H9 (cell line): ENCODE data around the gene INTS7. TPM values are rescaled to one million over a fixed set of nuclear protein-coding genes. Genes with fewer than 3 reads are reported as not detected.

ENCODE experiments used
- DNase-seq: peaks from one replicate; pipeline ENCODE4 v3.0.0-alpha.2; 2017
- H2AFZ ChIP-seq: one replicate; pipeline ENCODE4 v1.6.1; 2013; ENCODE audit warnings: mild to moderate bottlenecking, low read length, control low read depth, moderate library complexity
- H2AK5ac ChIP-seq: 2 replicates; pipeline ENCODE4 v1.6.1; 2013; ENCODE audit warnings: low read length, control low read depth, mixed read lengths; ENCODE audit not compliant: insufficient read length
- H2BK120ac ChIP-seq: one replicate; pipeline ENCODE4 v1.6.1; 2013; ENCODE audit warnings: low read depth, mild to moderate bottlenecking, low read length, control low read depth, inconsistent platforms; ENCODE audit not compliant: poor library complexity, severe bottlenecking
- H2BK12ac ChIP-seq: 2 replicates; pipeline ENCODE4 v1.6.1; 2013; ENCODE audit warnings: low read length, control low read depth, mixed read lengths, low read depth; ENCODE audit not compliant: insufficient read length
- H2BK15ac ChIP-seq: 2 replicates; pipeline ENCODE4 v1.6.1; 2013; ENCODE audit warnings: low read depth, low read length, control low read depth
- H2BK20ac ChIP-seq: one replicate; pipeline ENCODE4 v1.6.1; 2013; ENCODE audit warnings: low read depth, mild to moderate bottlenecking, low read length, control low read depth, inconsistent platforms; ENCODE audit not compliant: poor library complexity, severe bottlenecking
- H2BK5ac ChIP-seq: 2 replicates; pipeline ENCODE4 v1.6.1; 2013; ENCODE audit warnings: low read length, control low read depth, mixed read lengths; ENCODE audit not compliant: insufficient read length
- H3K14ac ChIP-seq: 2 replicates; pipeline ENCODE4 v1.6.1; 2013; ENCODE audit warnings: low read length, control low read depth; ENCODE audit not compliant: insufficient read depth
- H3K18ac ChIP-seq: 2 replicates; pipeline ENCODE4 v1.6.1; 2013; ENCODE audit warnings: low read depth, mild to moderate bottlenecking, mixed read lengths, low read length, control low read depth; ENCODE audit not compliant: insufficient read length
- H3K23ac ChIP-seq: 2 replicates; pipeline ENCODE4 v1.6.1; 2013; ENCODE audit warnings: low read length, control low read depth, mixed read lengths, low read depth; ENCODE audit not compliant: insufficient read length
- H3K23me2 ChIP-seq: 2 replicates; pipeline ENCODE4 v1.6.1; 2013; ENCODE audit warnings: low read depth, mild to moderate bottlenecking, mixed read lengths, low read length, control low read depth; ENCODE audit not compliant: insufficient read length, poor library complexity, severe bottlenecking
- H3K27ac ChIP-seq: 2 replicates; pipeline ENCODE4 v1.5.1; 2013; ENCODE audit warnings: low read length, control low read depth, mixed read lengths, low read depth; ENCODE audit not compliant: insufficient read length
- H3K27me3 ChIP-seq: 2 replicates; pipeline ENCODE4 v1.6.1; 2013; ENCODE audit warnings: low read length, control low read depth, inconsistent platforms; ENCODE audit not compliant: insufficient read depth
- H3K4ac ChIP-seq: 2 replicates; pipeline ENCODE4 v1.6.1; 2013; ENCODE audit warnings: low read depth, mild to moderate bottlenecking, control low read depth, inconsistent platforms, low read length, moderate library complexity
- H3K4me1 ChIP-seq: 2 replicates; pipeline ENCODE4 v1.6.1; 2013; ENCODE audit warnings: low read length, control low read depth, inconsistent platforms; ENCODE audit not compliant: insufficient read depth
- H3K4me2 ChIP-seq: 2 replicates; pipeline ENCODE4 v1.6.1; 2013; ENCODE audit warnings: low read length, control low read depth, mixed read lengths; ENCODE audit not compliant: insufficient read length, insufficient read depth
- H3K56ac ChIP-seq: 2 replicates; pipeline ENCODE4 v1.6.1; 2013; ENCODE audit warnings: low read depth, mild to moderate bottlenecking, mixed read lengths, low read length, control low read depth; ENCODE audit not compliant: insufficient read length
- H3K79me1 ChIP-seq: 2 replicates; pipeline ENCODE4 v1.6.1; 2013; ENCODE audit warnings: low read depth, mild to moderate bottlenecking, moderate library complexity, low read length, control low read depth, inconsistent platforms; ENCODE audit not compliant: insufficient read depth, poor library complexity, severe bottlenecking
- H3K79me2 ChIP-seq: 2 replicates; pipeline ENCODE4 v1.6.1; 2013; ENCODE audit warnings: low read length, control low read depth, inconsistent platforms; ENCODE audit not compliant: insufficient read depth
- H3K9ac ChIP-seq: 2 replicates; pipeline ENCODE4 v1.6.1; 2013; ENCODE audit warnings: low read length, control low read depth, mixed read lengths; ENCODE audit not compliant: insufficient read length; ENCODE audit errors: extremely low read depth
- H3K9me3 ChIP-seq: one replicate; pipeline ENCODE4 v1.6.1; 2013; ENCODE audit warnings: low read depth, low read length, inconsistent platforms; ENCODE audit not compliant: control insufficient read depth
- H3T11ph ChIP-seq: one replicate; pipeline ENCODE4 v1.6.1; 2013; ENCODE audit warnings: mild to moderate bottlenecking, low read length, control low read depth, inconsistent platforms
- H4K20me1 ChIP-seq: one replicate; pipeline ENCODE4 v1.6.1; 2013; ENCODE audit not compliant: control insufficient read depth, insufficient read length, insufficient read depth
- H4K5ac ChIP-seq: 2 replicates; pipeline ENCODE4 v1.6.1; 2013; ENCODE audit warnings: low read depth, mild to moderate bottlenecking, mixed read lengths, low read length, control low read depth; ENCODE audit not compliant: insufficient read length
- H4K8ac ChIP-seq: replicated peaks from 2 replicates; pipeline ENCODE4 v1.6.1; 2013; ENCODE audit warnings: low read length, control low read depth, mixed read lengths, low read depth; ENCODE audit not compliant: insufficient read length
- H4K91ac ChIP-seq: 2 replicates; pipeline ENCODE4 v1.6.1; 2013; ENCODE audit warnings: low read depth, mild to moderate bottlenecking, moderate library complexity, mixed read lengths, low read length, control low read depth; ENCODE audit not compliant: insufficient read length
- H3K27ac Mint-ChIP-seq, 3 experiments: 2 replicates in 2 of 3; 3 replicates in 1 of 3; pipeline ENCODE4 v1.8.0; 2020 to 2021; ENCODE audit warnings: mixed read lengths in 3 of 3, mild to moderate bottlenecking in 1 of 3, moderate library complexity in 1 of 3
- H3K27me3 Mint-ChIP-seq: 2 replicates; pipeline ENCODE4 v1.8.0; 2021; ENCODE audit warnings: low read depth, mild to moderate bottlenecking, moderate library complexity, mixed read lengths
- H3K36me3 Mint-ChIP-seq, 3 experiments: 2 replicates in 2 of 3; 3 replicates in 1 of 3; pipeline ENCODE4 v1.8.0; 2020 to 2021; ENCODE audit warnings: low read depth in 3 of 3, mixed read lengths in 3 of 3; ENCODE audit not compliant: insufficient read depth in 1 of 3
- H3K4me1 Mint-ChIP-seq, 2 experiments: 2 replicates each; pipeline ENCODE4 v1.8.0; 2020; ENCODE audit warnings: mixed read lengths in 2 of 2
- H3K4me3 Mint-ChIP-seq, 2 experiments: 2 replicates in 1 of 2; 3 replicates in 1 of 2; pipeline ENCODE4 v1.8.0; 2020 to 2021; ENCODE audit warnings: mild to moderate bottlenecking in 2 of 2, mixed read lengths in 2 of 2, moderate library complexity in 1 of 2
- H3K9me3 Mint-ChIP-seq, 2 experiments: 2 replicates in 1 of 2; 3 replicates in 1 of 2; pipeline ENCODE4 v1.8.0; 2020; ENCODE audit warnings: mild to moderate bottlenecking in 2 of 2, mixed read lengths in 2 of 2, moderate library complexity in 1 of 2
- WGBS: extraction: QIAGEN DNeasy Blood & Tissue Kit; methylation state at CpG from one replicate; pipeline ENCODE4 v1.1.7; 2013; ENCODE audit warnings: missing lambda C conversion rate, low lambda C conversion rate, mixed read lengths; ENCODE audit not compliant: insufficient read length; ENCODE audit errors: extremely low coverage; 5-methylcytosine and 5-hydroxymethylcytosine counted together
- total RNA-seq: library from RNA; stranded (reverse); gene quantifications from 2 replicates; pipeline ENCODE4 v1.2.1, GENCODE V29; 2021
- TF ChIP-seq, protein P1 (sequence below): fragments of 200-600 bp; sonication (generic); conservative IDR thresholded peaks from 3 replicates; pipeline ENCODE4 v1.8.0; 2021; ENCODE audit warnings: antibody characterized with exemption, mild to moderate bottlenecking

The INTS7 gene
- total RNA-seq, 1 experiment from 2014 or later = 32.3 TPM

- Histone ChIP-seq H3K4ac (no peak overlapping the region), H3K23ac (no peak overlapping the region), H2BK120ac (no peak overlapping the region), H3K4me1 (no peaks in the 10 kb centered on the region), H3K18ac (no peak overlapping the region), H2BK20ac (no peak overlapping the region), H2BK5ac (no peak overlapping the region), H2BK12ac (no peak overlapping the region), H3K56ac (no peak overlapping the region), H2AFZ (no peak overlapping the region), H3K27me3 (no peaks in the 10 kb centered on the region), H4K5ac (no peak overlapping the region), H3K27ac (no peak overlapping the region), H3T11ph (no peak overlapping the region), H2AK5ac (no peak overlapping the region), H3K14ac (no peak overlapping the region), H4K91ac (no peak overlapping the region), H2BK15ac (no peak overlapping the region), H3K9me3 (no peaks in the 10 kb centered on the region), H3K79me1 (no peaks in the 10 kb centered on the region), H4K8ac (no peak overlapping the region), H4K20me1 (no peaks in the 10 kb centered on the region), H3K23me2 (no peaks in the 10 kb centered on the region), H3K9ac (no peak overlapping the region), H3K4me2 (no peak overlapping the region), H3K79me2 (no peaks in the 10 kb centered on the region)
- Mint-ChIP-seq H3K4me1 (no peaks in the 10 kb centered on the region), H3K36me3 (peaks cover 31 to 70% (median 59%) of the 10 kb centered on the region in 3 experiments; a peak in 6 of 7 replicates), H3K4me3 (no peak overlapping the region), H3K27ac (no peak overlapping the region), H3K9me3 (no peaks in the 10 kb centered on the region), H3K27me3 (no peaks in the 10 kb centered on the region)
- DNase-seq = no peak
- no CpG with 5 or more reads among the region's 3 CpGs for WGBS
- TF ChIP-seq, protein P1, sequence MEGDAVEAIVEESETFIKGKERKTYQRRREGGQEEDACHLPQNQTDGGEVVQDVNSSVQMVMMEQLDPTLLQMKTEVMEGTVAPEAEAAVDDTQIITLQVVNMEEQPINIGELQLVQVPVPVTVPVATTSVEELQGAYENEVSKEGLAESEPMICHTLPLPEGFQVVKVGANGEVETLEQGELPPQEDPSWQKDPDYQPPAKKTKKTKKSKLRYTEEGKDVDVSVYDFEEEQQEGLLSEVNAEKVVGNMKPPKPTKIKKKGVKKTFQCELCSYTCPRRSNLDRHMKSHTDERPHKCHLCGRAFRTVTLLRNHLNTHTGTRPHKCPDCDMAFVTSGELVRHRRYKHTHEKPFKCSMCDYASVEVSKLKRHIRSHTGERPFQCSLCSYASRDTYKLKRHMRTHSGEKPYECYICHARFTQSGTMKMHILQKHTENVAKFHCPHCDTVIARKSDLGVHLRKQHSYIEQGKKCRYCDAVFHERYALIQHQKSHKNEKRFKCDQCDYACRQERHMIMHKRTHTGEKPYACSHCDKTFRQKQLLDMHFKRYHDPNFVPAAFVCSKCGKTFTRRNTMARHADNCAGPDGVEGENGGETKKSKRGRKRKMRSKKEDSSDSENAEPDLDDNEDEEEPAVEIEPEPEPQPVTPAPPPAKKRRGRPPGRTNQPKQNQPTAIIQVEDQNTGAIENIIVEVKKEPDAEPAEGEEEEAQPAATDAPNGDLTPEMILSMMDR = no peak
Measured at GRCh38 chr1:212074313-212074712, 39.0 kb upstream of the INTS7 start.
